HG03060 (cell line): ENCODE measurements around the gene ETS1.

Experiments
- ATAC-seq: cut with Tn5 transposase; IDR thresholded peaks from one replicate; pipeline ENCODE4 v1.9.1; 2021; ENCODE audit warnings: low read depth, moderate number of reproducible peaks; ENCODE audit not compliant: unreplicated experiment

ETS1 gene

GRCh38 chr11:128548649-128549255 lies 38.6 kb downstream of the ETS1 start:
- no peak for ATAC-seq

- no peak for ATAC-seq
Measured at GRCh38 chr11:128547946-128548648, 39.3 kb downstream of the ETS1 start.

GRCh38 chr11:128546916-128547315 lies 40.4 kb downstream of the ETS1 start:
- ATAC-seq, result no peak

GRCh38 chr11:128544471-128545051 lies 42.8 kb downstream of the ETS1 start:
- ATAC-seq, result no peak

GRCh38 chr11:128540469-128540868 lies 46.9 kb downstream of the ETS1 start:
- ATAC-seq, result no peak

- no peak for ATAC-seq
Measured at GRCh38 chr11:128536506-128536905, 50.9 kb downstream of the ETS1 start.

- ATAC-seq, result no peak
Measured at GRCh38 chr11:128535468-128536457, 51.6 kb downstream of the ETS1 start.

- ATAC-seq, result no peak
Measured at GRCh38 chr11:128533472-128533871, 53.9 kb downstream of the ETS1 start.

- ATAC-seq, result no peak
Measured at GRCh38 chr11:128532572-128533091, 54.7 kb downstream of the ETS1 start.

- no peak for ATAC-seq
Measured at GRCh38 chr11:128532016-128532571, 55.3 kb downstream of the ETS1 start.

GRCh38 chr11:128531588-128531987 lies 55.8 kb downstream of the ETS1 start:
- ATAC-seq, result no peak

- no peak for ATAC-seq
Measured at GRCh38 chr11:128530118-128531074, 57.0 kb downstream of the ETS1 start.

- no peak for ATAC-seq
Measured at GRCh38 chr11:128528294-128528693, 59.1 kb downstream of the ETS1 start.

GRCh38 chr11:128527046-128527445 lies 60.3 kb downstream of the ETS1 start:
- no peak for ATAC-seq

GRCh38 chr11:128525411-128526243 lies 61.7 kb downstream of the ETS1 start:
- no peak for ATAC-seq

GRCh38 chr11:128524172-128524571 lies 63.2 kb downstream of the ETS1 start:
- no peak for ATAC-seq

- no peak for ATAC-seq
Measured at GRCh38 chr11:128523641-128524040, 63.7 kb downstream of the ETS1 start.

GRCh38 chr11:128522943-128523518 lies 64.3 kb downstream of the ETS1 start:
- no peak for ATAC-seq
